ENCODE measurements around the gene PRPF38B. TPM values are rescaled to one million over a fixed set of nuclear protein-coding genes. Genes with fewer than 3 reads are reported as not detected.
A peak's percentile ranks its signal among the peaks of the same experiment; 100 is the strongest.

Gene PRPF38B
- total RNA-seq, 1 donor from 2014 or later = 16.0 TPM

- peak; percentile 70 for DNase-seq
Measured at GRCh38 chr1:108718927-108719655, 27.0 kb downstream of the PRPF38B start.

GRCh38 chr1:108719656-108720435, 27.7 kb downstream of the PRPF38B start:
- DNase-seq = no peak

GRCh38 chr1:108722292-108722691, 30.2 kb downstream of the PRPF38B start:
- DNase-seq = no peak

GRCh38 chr1:108725906-108726305, 33.8 kb downstream of the PRPF38B start:
- DNase-seq = no peak

GRCh38 chr1:108728327-108728923, 36.3 kb downstream of the PRPF38B start:
- DNase-seq = no peak

GRCh38 chr1:108729481-108729880, 37.4 kb downstream of the PRPF38B start:
- no peak for DNase-seq

GRCh38 chr1:108732398-108732797, 40.3 kb downstream of the PRPF38B start:
- DNase-seq = no peak

- DNase-seq = no peak
Measured at GRCh38 chr1:108734171-108734865, 42.2 kb downstream of the PRPF38B start.

- no peak for DNase-seq
Measured at GRCh38 chr1:108742253-108742652, 50.1 kb downstream of the PRPF38B start.

GRCh38 chr1:108745980-108746381, 53.9 kb downstream of the PRPF38B start:
- no peak for DNase-seq

- DNase-seq = peak; percentile 99
Measured at GRCh38 chr1:108746382-108747170, 54.5 kb downstream of the PRPF38B start, which contains the start of gene STXBP3. Gene STXBP3, plus strand, starts transcription at chr1:108746674. Its CDS starts 64 bp downstream, at chr1:108746738.

GRCh38 chr1:108747171-108747850, 55.2 kb downstream of the PRPF38B start:
- DNase-seq = peak; percentile 93

GRCh38 chr1:108747898-108748297, 55.8 kb downstream of the PRPF38B start:
- no peak for DNase-seq

GRCh38 chr1:108749081-108749480, 57.0 kb downstream of the PRPF38B start:
- DNase-seq = no peak

- DNase-seq = no peak
Measured at GRCh38 chr1:108750476-108751181, 58.5 kb downstream of the PRPF38B start.

Other genes starting within 250 kb of the PRPF38B start
- gene NBPF6, start 242.0 kb upstream of the PRPF38B start, total RNA-seq = not detected
- 36.0 TPM for gene EEIG2, start 132.2 kb upstream of the PRPF38B start, total RNA-seq
- gene HENMT1, start 31.2 kb upstream of the PRPF38B start, total RNA-seq = 15.1 TPM
- not detected for gene FNDC7, start 20.6 kb downstream of the PRPF38B start, total RNA-seq
- gene STXBP3, start 54.4 kb downstream of the PRPF38B start, total RNA-seq = 59.8 TPM
- 2.6 TPM for gene AKNAD1, start 164.8 kb downstream of the PRPF38B start, total RNA-seq
- gene GPSM2, start 184.7 kb downstream of the PRPF38B start, total RNA-seq = 76.5 TPM